ENCODE results near the gene NFATC4.

Gene NFATC4

DNA sequence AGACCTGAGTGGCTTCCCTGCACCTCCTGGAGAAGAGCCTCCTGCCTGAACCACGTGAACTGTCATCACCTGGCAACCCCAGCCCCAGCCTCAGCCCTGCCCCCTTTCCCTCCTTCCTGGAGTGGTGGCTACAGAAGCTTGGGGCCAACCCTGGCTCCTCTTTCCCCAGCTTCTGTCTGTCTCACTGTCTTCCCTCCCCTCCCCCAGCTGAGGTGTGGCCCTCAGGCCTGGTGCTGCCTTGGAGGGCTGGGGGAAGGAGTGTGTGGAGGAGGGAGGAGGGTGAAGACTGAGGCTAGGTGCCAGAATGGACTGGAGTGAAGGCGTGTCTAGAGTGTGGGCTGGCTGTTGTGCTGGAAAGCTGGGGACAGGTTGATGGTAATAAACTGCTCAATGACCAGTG lies 9.7 kb downstream of the NFATC4 start:
- Histone ChIP-seq H3K9me3 (ENCODE audit: low read length) (no peaks in the 10 kb centered on the region), H3K9me2 (ENCODE audit: low read depth, low read length) (no peaks in the 10 kb centered on the region), H3K4me2 (ENCODE audit: low read length) (no peak overlapping the region), H3K27ac (ENCODE audit: low read depth, low read length, poor library complexity, severe bottlenecking) (no peak overlapping the region), H4K20me1 (ENCODE audit: insufficient read depth, low read length) (no peaks in the 10 kb centered on the region), H3K4me3 (ENCODE audit: low read depth, low read length, poor library complexity, severe bottlenecking) (no peak overlapping the region), H3K4me1 (ENCODE audit: insufficient read depth, low read length, severe bottlenecking) (peaks cover 4% of the 10 kb centered on the region), H3K79me2 (ENCODE audit: insufficient read depth, low read length) (no peaks in the 10 kb centered on the region), H3K9ac (ENCODE audit: low read length) (no peak overlapping the region), H3F3A (ENCODE audit: insufficient read depth, low read length) (no peaks in the 10 kb centered on the region), H2AFZ (ENCODE audit: low read length) (no peak overlapping the region), H3K27me3 (ENCODE audit: insufficient read depth, low read length) (no peaks in the 10 kb centered on the region), H3K36me3 (ENCODE audit: insufficient read depth, low read length) (peaks cover 6% of the 10 kb centered on the region)
- TF ChIP-seq, protein P1, sequence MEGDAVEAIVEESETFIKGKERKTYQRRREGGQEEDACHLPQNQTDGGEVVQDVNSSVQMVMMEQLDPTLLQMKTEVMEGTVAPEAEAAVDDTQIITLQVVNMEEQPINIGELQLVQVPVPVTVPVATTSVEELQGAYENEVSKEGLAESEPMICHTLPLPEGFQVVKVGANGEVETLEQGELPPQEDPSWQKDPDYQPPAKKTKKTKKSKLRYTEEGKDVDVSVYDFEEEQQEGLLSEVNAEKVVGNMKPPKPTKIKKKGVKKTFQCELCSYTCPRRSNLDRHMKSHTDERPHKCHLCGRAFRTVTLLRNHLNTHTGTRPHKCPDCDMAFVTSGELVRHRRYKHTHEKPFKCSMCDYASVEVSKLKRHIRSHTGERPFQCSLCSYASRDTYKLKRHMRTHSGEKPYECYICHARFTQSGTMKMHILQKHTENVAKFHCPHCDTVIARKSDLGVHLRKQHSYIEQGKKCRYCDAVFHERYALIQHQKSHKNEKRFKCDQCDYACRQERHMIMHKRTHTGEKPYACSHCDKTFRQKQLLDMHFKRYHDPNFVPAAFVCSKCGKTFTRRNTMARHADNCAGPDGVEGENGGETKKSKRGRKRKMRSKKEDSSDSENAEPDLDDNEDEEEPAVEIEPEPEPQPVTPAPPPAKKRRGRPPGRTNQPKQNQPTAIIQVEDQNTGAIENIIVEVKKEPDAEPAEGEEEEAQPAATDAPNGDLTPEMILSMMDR (IDR thresholded peaks at IDR 0.05; ENCODE audit: low read length) = no peak
- no peak for TF ChIP-seq EZH2 (IDR thresholded peaks at IDR 0.05; ENCODE audit: borderline replicate concordance, low read length)

DNA sequence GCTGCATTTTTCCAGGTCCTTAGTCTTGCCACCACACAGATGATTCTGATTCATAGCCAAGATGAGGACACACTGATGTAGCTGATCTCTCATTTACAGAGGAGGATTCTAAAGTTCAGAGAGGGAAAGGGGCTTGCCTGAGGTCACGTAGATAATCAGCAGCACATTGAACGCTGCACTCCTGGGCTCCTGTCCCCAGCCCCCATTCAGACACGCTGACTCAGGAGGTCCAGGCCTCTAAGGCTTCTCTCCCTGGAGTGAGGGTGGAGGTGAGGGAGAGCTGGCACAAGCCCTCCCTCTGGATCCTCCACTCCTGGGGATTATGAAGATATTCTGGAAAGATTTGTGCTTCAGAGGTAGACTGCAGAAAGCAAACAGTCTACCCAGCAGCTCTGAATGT lies 10.3 kb downstream of the NFATC4 start:
- Histone ChIP-seq H3K79me2 (ENCODE audit: insufficient read depth, low read length) (no peaks in the 10 kb centered on the region), H3K4me2 (ENCODE audit: low read length) (no peak overlapping the region), H2AFZ (ENCODE audit: low read length) (no peak overlapping the region), H3F3A (ENCODE audit: insufficient read depth, low read length) (no peaks in the 10 kb centered on the region), H3K4me3 (ENCODE audit: low read depth, low read length, poor library complexity, severe bottlenecking) (no peak overlapping the region), H4K20me1 (ENCODE audit: insufficient read depth, low read length) (no peaks in the 10 kb centered on the region), H3K9ac (ENCODE audit: low read length) (no peak overlapping the region), H3K9me2 (ENCODE audit: low read depth, low read length) (no peaks in the 10 kb centered on the region), H3K27me3 (ENCODE audit: insufficient read depth, low read length) (no peaks in the 10 kb centered on the region), H3K9me3 (ENCODE audit: low read length) (no peaks in the 10 kb centered on the region), H3K36me3 (ENCODE audit: insufficient read depth, low read length) (no peaks in the 10 kb centered on the region; the same call in 1 of the 2 replicates), H3K27ac (ENCODE audit: low read depth, low read length, poor library complexity, severe bottlenecking) (no peak overlapping the region), H3K4me1 (ENCODE audit: insufficient read depth, low read length, severe bottlenecking) (peaks cover 4% of the 10 kb centered on the region)
- no peak for TF ChIP-seq EZH2 (IDR thresholded peaks at IDR 0.05; ENCODE audit: borderline replicate concordance, low read length)
- TF ChIP-seq, protein P1 (IDR thresholded peaks at IDR 0.05; ENCODE audit: low read length) = no peak

DNA sequence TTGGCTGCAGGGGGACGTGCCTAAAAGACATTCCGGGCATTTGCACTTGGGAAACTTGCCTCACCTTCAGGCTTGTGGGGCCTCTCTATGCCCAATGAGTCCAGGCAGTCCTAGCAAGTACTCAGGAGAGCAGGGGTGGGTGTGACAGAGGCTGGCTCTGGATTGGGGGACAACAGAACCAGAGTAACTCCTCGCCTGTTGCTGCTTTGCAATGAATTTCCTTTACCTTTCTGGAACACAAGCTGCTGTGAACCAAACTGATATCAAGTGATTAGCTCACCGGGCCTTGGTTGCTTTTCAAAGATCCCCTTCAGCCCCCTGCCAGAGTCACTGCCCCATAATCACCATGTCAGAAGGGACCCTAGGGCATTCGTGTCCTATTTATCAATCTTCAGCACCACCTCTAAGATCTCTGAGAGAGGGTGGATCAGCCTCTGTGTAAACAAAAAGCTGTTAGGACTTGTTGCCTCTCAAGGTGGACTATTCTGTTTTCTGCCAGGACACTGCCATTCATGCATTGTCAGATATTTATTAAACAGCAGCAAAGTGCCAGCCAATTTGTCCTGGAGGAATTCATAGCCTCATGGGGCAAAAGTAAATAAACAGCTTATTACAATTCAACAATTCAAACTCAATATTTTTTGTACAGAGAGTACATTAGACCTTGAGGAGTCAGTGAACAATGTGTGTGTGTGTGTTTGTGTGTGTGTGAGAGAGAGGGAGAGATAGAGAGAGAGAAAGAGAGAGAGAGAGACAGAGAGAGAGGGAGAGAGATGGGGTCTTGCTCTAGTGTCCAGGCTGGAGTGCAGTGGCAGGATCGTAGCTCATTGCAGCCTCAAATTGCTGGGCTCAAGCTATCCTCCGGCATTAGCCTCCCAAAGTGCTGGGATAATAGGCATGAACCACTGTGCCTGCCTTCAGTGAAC lies 11.3 kb downstream of the NFATC4 start:
- no peaks in the 10 kb centered on the region for H3K27me3 ChIP-seq (ENCODE audit: insufficient read depth, low read length)
- no peak overlapping the region for H3K4me3 ChIP-seq (ENCODE audit: low read depth, low read length, poor library complexity, severe bottlenecking)
- peaks cover 4% of the 10 kb centered on the region for H3K4me1 ChIP-seq (ENCODE audit: insufficient read depth, low read length, severe bottlenecking)
- H3K27ac ChIP-seq (ENCODE audit: low read depth, low read length, poor library complexity, severe bottlenecking) = no peak overlapping the region
- H3K4me2 ChIP-seq (ENCODE audit: low read length) = no peak overlapping the region
- no peak for TF ChIP-seq EZH2 (IDR thresholded peaks at IDR 0.05; ENCODE audit: borderline replicate concordance, low read length)
- TF ChIP-seq, protein P1 (IDR thresholded peaks at IDR 0.05; ENCODE audit: low read length) = no peak
- no peaks in the 10 kb centered on the region for H3K79me2 ChIP-seq (ENCODE audit: insufficient read depth, low read length)
- no peak overlapping the region for H3K9ac ChIP-seq (ENCODE audit: low read length)
- no peaks in the 10 kb centered on the region for H3F3A ChIP-seq (ENCODE audit: insufficient read depth, low read length)
- H3K9me3 ChIP-seq (ENCODE audit: low read length) = no peaks in the 10 kb centered on the region
- H2AFZ ChIP-seq (ENCODE audit: low read length) = no peak overlapping the region
- no peaks in the 10 kb centered on the region for H3K36me3 ChIP-seq (ENCODE audit: insufficient read depth, low read length)
- no peaks in the 10 kb centered on the region for H3K9me2 ChIP-seq (ENCODE audit: low read depth, low read length)
- no peaks in the 10 kb centered on the region for H4K20me1 ChIP-seq (ENCODE audit: insufficient read depth, low read length)
